ENCODE results near the gene ALOXE3. TPM values are rescaled to one million over a fixed set of nuclear protein-coding genes. Genes with fewer than 3 reads are reported as not detected.
"Not testable (repeated sequence)": the region's sequence is repeated elsewhere in the genome, so short reads cannot be mapped to it uniquely, and the experiment has no call there.

The ALOXE3 gene
- total RNA-seq, 1 donor = not detected

DNA sequence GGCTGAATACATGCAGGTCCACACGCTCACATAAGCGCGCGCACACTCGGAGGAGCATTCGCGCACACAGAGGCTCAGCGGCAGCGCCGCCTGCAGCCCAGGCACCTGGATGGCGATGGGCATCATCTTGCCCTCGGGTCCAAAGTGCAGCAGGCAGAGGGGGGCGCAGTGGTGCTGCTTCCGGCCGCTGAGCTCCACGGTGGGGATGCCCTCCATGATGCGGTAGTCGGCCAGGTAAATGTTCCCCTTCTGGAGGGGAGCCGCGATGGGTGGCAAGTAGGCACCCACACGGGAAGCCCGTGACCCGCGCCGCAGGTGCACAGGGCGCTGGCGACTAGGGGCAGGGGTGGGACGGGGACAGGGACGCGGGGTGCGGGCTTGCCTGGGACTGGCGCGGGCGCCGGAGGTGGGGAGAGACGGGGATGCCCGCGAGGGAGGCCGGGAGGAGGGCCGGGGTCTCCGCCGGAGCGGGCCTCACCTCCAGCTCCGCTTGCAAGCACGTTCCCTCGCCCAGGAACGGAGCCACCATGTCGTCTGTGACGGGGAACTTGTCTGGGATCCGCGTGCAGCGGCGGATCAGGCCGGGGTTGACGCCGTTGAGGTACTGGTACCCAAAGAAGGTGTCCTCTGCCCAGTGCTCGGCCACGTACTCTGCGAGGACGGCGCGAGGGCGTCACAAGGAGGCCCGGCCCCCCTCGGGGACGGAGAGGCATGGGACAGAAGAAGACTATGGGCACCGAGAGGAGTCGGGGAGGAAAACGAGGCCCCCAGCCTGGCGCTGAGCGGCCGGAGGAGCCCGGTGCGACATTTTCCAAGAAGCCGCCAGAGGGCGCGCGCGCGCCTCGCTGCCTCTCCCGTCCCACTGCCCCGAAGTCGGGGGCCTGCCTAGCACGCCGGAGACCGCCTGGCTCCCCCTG lies 38.8 kb downstream of the ALOXE3 start:
- peak; percentile 48 for DNase-seq (ENCODE audit: low read depth)
- H3K4me3 ChIP-seq (ENCODE audit: low read depth, low read length) = peak overlapping the region; percentile 54
- TF ChIP-seq, protein P1, sequence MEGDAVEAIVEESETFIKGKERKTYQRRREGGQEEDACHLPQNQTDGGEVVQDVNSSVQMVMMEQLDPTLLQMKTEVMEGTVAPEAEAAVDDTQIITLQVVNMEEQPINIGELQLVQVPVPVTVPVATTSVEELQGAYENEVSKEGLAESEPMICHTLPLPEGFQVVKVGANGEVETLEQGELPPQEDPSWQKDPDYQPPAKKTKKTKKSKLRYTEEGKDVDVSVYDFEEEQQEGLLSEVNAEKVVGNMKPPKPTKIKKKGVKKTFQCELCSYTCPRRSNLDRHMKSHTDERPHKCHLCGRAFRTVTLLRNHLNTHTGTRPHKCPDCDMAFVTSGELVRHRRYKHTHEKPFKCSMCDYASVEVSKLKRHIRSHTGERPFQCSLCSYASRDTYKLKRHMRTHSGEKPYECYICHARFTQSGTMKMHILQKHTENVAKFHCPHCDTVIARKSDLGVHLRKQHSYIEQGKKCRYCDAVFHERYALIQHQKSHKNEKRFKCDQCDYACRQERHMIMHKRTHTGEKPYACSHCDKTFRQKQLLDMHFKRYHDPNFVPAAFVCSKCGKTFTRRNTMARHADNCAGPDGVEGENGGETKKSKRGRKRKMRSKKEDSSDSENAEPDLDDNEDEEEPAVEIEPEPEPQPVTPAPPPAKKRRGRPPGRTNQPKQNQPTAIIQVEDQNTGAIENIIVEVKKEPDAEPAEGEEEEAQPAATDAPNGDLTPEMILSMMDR (IDR thresholded peaks at IDR 0.05; ENCODE audit: insufficient read depth, low read depth, low read length) = peak; percentile 81

DNA sequence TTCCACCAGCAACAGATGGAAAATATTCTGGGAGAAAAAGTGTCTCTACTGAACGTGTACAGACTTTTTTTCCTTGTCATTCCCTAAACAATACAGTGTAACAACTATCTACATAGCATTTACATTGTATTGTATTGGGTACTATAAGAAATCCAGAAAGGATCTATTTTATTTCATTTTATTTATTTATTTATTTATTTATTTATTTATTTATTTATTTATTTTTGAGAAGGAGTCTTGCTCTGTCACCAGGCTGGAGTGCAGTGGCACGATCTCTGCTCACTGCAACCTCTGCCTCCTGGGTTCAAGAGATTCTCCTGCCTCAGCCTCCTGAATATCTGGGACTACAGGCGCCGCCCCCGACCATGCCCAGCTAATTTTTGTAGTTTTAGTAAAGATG lies 40.4 kb downstream of the ALOXE3 start:
- not testable (repeated sequence) for H3K4me3 ChIP-seq (ENCODE audit: low read depth, low read length); DNase-seq (ENCODE audit: low read depth)

DNA sequence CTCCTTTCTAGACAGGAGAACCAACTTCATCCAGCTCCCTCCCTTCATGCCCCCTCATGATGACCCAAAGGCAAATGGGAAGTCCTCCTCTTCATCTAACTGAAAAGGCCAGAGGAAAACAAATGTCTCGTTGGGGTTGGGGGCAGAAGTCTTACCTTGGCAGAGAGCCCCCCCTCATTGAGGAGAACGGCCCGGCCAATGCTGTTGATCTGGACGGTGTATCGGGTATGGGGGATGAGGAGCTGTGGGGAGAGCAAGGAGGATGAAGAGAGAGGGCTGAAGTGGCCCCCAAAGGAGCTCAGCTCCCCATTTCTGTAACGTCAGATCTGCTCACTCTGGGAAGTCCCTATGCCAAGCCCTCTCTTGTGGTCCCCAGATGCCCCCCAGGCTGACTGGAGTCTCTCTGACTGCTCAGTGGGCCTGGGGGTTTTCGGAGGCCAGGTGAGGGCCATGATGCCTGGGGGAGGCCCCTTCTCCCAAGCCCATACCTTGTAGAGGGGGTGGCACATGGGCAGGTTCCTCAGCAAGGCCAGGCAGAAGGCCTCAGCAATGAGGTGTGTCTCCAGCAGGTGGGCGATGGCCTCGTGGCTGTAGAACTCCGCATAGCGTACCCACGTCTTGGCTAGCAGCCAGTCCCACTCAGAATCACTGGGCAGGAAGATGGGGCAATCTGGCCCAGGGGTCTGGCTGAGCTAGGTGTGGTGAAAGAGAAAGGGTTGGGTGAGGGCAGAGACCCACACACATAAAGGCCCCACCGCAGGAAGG lies 41.6 kb downstream of the ALOXE3 start:
- TF ChIP-seq, protein P1 (IDR thresholded peaks at IDR 0.05; ENCODE audit: insufficient read depth, low read depth, low read length) = no peak
- DNase-seq (ENCODE audit: low read depth) = no peak
- no peak overlapping the region for H3K4me3 ChIP-seq (ENCODE audit: low read depth, low read length)

DNA sequence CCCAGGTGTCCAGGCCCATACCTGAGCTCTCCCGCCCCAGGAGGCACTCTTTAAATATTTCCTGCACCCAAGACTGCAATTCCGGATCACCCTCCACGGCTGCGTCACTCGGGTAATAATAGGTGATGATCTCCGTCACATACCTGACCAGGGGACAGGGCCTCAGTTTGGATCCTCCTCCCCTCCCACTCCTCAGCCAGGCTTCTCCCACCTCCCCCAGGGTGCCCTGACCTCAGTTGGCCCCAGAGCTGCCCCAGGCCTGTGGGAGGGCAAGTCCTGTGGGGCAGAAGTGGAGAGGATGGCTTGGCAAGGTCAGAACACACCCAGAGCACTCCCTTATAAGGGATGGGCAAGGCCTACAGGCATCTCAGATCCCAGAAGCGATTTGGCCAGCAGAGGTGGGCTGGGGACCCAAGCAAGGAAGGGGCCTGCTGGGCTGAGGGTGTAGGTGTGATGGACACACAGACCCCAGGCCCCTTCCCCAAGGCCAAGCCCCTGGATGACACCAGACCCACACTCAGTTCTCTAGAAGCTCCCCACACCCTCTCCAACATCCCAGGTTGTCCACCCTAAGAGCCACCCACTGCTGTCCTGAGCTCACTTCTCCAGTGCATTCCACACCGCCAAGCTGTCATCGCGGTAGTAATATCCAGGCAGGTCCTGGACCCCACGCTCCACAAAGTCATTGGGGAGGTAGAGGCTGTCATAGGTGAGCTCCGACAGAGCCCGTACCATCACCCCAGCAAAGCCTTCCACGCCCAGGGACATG lies 42.6 kb downstream of the ALOXE3 start:
- DNase-seq (ENCODE audit: low read depth) = no peak
- TF ChIP-seq, protein P1 (IDR thresholded peaks at IDR 0.05; ENCODE audit: insufficient read depth, low read depth, low read length) = no peak
- no peak overlapping the region for H3K4me3 ChIP-seq (ENCODE audit: low read depth, low read length)

DNA sequence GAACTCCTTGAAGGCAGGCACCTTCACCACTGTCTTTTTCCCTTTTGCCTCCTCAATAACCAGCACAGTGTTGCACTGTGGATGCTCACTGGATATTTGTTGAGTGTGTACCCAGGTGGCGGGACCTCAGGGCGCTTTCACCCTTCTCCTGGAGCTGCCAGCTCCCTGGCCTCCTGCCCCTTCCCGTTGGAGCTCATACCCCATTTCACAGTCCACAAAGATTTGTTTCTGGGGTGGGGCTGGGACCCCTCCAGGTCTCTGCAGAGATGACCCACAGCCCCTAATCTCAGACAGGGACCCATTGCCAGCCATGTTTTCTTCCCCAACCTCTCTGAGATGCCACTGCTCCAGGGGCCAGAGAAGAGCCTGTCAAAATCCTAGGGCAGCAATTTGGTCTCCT lies 43.2 kb downstream of the ALOXE3 start:
- TF ChIP-seq, protein P1 (IDR thresholded peaks at IDR 0.05; ENCODE audit: insufficient read depth, low read depth, low read length) = no peak
- H3K4me3 ChIP-seq (ENCODE audit: low read depth, low read length) = no peak overlapping the region
- DNase-seq (ENCODE audit: low read depth) = no peak

DNA sequence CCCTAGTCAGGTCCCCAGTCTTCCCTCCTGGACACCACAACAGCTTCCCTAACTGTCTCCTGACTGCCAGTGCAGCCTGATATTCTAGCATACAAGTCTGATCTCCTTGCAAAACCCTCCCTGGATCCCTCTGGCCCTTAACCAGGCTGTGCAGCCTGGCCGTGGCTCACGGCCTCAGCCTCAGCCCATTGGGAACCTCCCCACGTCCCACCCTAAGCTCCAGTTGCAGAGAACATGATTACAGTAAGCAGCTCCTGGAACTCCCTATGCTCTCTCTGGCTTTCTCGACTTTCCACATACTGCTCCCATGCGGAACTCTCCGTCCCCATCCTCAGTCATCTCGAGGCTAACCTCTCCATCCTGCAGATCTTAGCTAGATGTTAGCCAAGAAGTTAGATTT lies 43.8 kb downstream of the ALOXE3 start:
- no peak overlapping the region for H3K4me3 ChIP-seq (ENCODE audit: low read depth, low read length)
- DNase-seq (ENCODE audit: low read depth) = no peak
- TF ChIP-seq, protein P1 (IDR thresholded peaks at IDR 0.05; ENCODE audit: insufficient read depth, low read depth, low read length) = no peak
